Measurements from ENCODE around the gene CYB561D2.

Gene CYB561D2

DNA sequence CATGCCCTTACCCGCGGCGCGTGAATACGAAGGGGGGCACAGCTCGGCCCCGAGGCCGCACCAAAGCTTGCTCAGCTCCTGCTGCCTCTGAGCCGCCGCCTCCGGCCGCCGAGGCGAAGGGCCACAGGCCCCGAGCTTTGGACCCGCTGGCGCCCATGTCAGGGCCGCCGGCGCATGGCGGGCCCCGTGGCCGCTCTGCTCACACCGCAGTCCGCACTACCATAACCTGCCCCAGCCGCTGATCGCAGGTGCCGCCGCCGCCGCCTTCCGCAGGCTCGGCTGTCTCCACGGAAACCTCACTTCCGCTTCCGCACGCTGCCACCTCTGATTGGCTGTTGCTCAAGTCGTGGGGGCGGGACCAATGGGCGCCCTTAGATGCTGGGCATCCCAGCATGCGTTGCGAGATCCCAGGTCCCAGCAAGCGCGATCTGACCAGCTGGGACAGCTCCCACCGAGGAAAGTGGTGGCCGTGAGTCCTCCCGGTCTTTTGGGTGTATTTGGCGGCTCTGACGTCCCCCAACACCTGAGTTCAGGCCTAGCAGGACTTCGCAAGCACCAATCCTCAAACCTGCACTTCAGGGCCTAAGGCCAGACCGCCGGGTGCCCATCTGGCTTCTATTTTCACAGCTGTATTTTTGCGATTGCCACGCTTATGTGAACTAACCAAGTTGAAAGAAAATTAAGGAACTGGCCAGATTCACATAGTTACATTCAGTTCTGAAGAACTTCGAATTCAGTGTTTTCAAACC is 22.5 kb upstream of the CYB561D2 start, which contains the start of gene TUSC2:
Gene TUSC2, minus strand, starts transcription at position 281 of the 749 bp plus-strand sequence. Its CDS starts 124 bp downstream, at position 157.
- peak within 1 kb of the TSS; percentile 87 for H4K8ac ChIP-seq (ENCODE audit: low read depth, low read length)
- WGBS (ENCODE audit: extremely low coverage, insufficient coverage, insufficient read length): no CpG with 5 or more reads among the region's 55 CpGs
- peaks cover 2 to 6% of the 10 kb centered on the region in 2 experiments for H3K4me1 ChIP-seq (ENCODE audit: control insufficient read depth in 1 of 2, insufficient read depth in 2 of 2, low read length in 2 of 2)
- peak; percentile 98 to 99 for DNase-seq
- H4K12ac ChIP-seq (ENCODE audit: low read depth, low read length): peak within 1 kb of the TSS; percentile 88
- no peak within 1 kb of the TSS for H2BK12ac ChIP-seq (ENCODE audit: low read length)
- peak within 1 kb of the TSS; percentile 98 for H3K4me2 ChIP-seq (ENCODE audit: low read length)
- H3K14ac ChIP-seq (ENCODE audit: low read length): peak within 1 kb of the TSS; percentile 43
- peaks cover 1% of the 10 kb centered on the region for H3K9me3 ChIP-seq (ENCODE audit: insufficient read depth, low read depth, low read length)
- peak within 1 kb of the TSS; percentile 94 for H3K9ac ChIP-seq (ENCODE audit: low read length)
- peak within 1 kb of the TSS; percentile 66 for H3K27ac ChIP-seq (ENCODE audit: low read depth, low read length)
- H3K4ac ChIP-seq (ENCODE audit: low read depth, low read length): peak within 1 kb of the TSS; percentile 90
- H2BK5ac ChIP-seq (ENCODE audit: low read depth, low read length, poor library complexity): peak within 1 kb of the TSS; percentile 4
- peak within 1 kb of the TSS; percentile 96 for H3K4me3 ChIP-seq (ENCODE audit: low read depth, low read length)
- H2AK5ac ChIP-seq (ENCODE audit: low read length): peak within 1 kb of the TSS; percentile 73
- no peaks in the 10 kb centered on the region for H3K27me3 ChIP-seq (ENCODE audit: insufficient read depth, low read length)
- H2AFZ ChIP-seq (ENCODE audit: insufficient read depth, low read length, poor library complexity): peak within 1 kb of the TSS; percentile 57
- peaks cover 3% of the 10 kb centered on the region for H3K79me1 ChIP-seq (ENCODE audit: low read length)
- H3K36me3 ChIP-seq (ENCODE audit: control insufficient read depth in 1 of 2, insufficient read depth in 2 of 2, low read length in 2 of 2): peaks cover 47 to 50% of the 10 kb centered on the region in 2 experiments
- H3K79me2 ChIP-seq (ENCODE audit: control insufficient read depth, insufficient read depth, low read length, poor library complexity): peaks cover 4% of the 10 kb centered on the region
- H3K18ac ChIP-seq (ENCODE audit: low read length): peak within 1 kb of the TSS; percentile 56
- H2BK120ac ChIP-seq (ENCODE audit: insufficient read depth, low read length, poor library complexity): no peak within 1 kb of the TSS
- no peak within 1 kb of the TSS for H3K23ac ChIP-seq (ENCODE audit: low read length)
- peak within 1 kb of the TSS; percentile 58 for H4K91ac ChIP-seq (ENCODE audit: low read depth, low read length)

DNA sequence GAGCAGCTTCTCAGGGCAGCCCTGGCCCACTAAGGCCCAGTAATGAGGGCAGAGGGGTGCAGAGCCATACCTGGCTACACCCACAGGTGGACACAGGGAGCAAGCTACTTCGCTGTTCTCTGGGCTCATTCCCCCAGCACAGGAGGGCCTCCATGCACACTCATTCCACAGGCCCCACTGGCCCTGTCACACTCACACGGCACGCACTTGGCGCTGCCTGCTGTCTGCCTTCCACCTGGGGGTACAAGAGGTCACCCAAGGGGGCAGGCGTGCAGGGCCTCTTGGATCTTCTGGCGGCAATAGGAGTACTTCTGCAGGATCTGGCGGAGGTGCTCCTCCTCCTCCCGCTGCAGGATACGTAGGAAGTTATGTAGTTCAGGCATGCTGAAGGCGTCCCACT is 20.3 kb upstream of the CYB561D2 start:
- Histone ChIP-seq H3K23ac (ENCODE audit: low read length) (no peak overlapping the region), H3K4me1 (ENCODE audit: control insufficient read depth in 1 of 2, insufficient read depth in 2 of 2, low read length in 2 of 2) (peaks cover 2 to 6% of the 10 kb centered on the region in 2 experiments), H2BK5ac (ENCODE audit: low read depth, low read length, poor library complexity) (no peak overlapping the region), H3K14ac (ENCODE audit: low read length) (no peak overlapping the region), H3K27ac (ENCODE audit: low read depth, low read length) (no peak overlapping the region), H2AFZ (ENCODE audit: insufficient read depth, low read length, poor library complexity) (no peak overlapping the region), H2AK5ac (ENCODE audit: low read length) (no peak overlapping the region), H4K8ac (ENCODE audit: low read depth, low read length) (no peak overlapping the region), H2BK12ac (ENCODE audit: low read length) (no peak overlapping the region), H4K91ac (ENCODE audit: low read depth, low read length) (no peak overlapping the region), H3K79me2 (ENCODE audit: control insufficient read depth, insufficient read depth, low read length, poor library complexity) (peaks cover 8% of the 10 kb centered on the region), H3K4me3 (ENCODE audit: low read depth, low read length) (no peak overlapping the region), H3K9me3 (ENCODE audit: insufficient read depth, low read depth, low read length) (no peaks in the 10 kb centered on the region), H3K4ac (ENCODE audit: low read depth, low read length) (no peak overlapping the region), H3K27me3 (ENCODE audit: insufficient read depth, low read length) (no peaks in the 10 kb centered on the region), H4K12ac (ENCODE audit: low read depth, low read length) (no peak overlapping the region), H3K18ac (ENCODE audit: low read length) (no peak overlapping the region), H3K36me3 (ENCODE audit: control insufficient read depth in 1 of 2, insufficient read depth in 2 of 2, low read length in 2 of 2) (peaks cover 49 to 55% of the 10 kb centered on the region in 2 experiments), H3K4me2 (ENCODE audit: low read length) (no peak overlapping the region), H3K79me1 (ENCODE audit: low read length) (peaks cover 3% of the 10 kb centered on the region), H3K9ac (ENCODE audit: low read length) (no peak overlapping the region), H2BK120ac (ENCODE audit: insufficient read depth, low read length, poor library complexity) (no peak overlapping the region)
- no peak for DNase-seq
- WGBS (ENCODE audit: extremely low coverage, insufficient coverage, insufficient read length): no CpG with 5 or more reads among the region's 10 CpGs

DNA sequence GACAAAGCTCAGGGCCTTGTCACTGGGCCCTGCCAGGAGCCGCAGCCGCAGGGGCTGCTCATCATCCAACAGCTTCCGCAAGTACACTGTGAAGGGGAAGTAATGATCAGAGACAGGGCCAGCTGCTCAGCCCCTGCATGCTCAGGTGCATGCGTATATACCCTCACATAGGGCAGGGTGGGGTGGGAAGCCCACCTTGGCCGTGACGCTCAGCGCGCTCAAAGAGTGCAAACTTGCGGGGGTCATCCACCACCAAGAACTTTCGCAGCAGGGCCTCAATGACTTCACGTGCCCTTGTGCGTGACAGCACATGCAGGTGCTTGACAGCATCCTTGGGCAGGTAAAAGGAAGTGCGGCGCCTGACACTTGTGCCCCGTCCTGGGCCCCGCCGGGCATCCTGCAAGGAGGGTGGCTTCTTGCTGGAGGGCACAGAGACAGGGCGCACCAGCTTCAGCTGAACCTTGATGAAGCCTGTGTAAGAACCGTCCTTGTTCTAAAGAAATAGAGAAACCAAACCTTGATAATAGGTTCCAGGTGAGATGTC is 19.2 kb upstream of the CYB561D2 start:
- no CpG with 5 or more reads among the region's 19 CpGs for WGBS (ENCODE audit: extremely low coverage, insufficient coverage, insufficient read length)
- H4K8ac ChIP-seq (ENCODE audit: low read depth, low read length): no peak overlapping the region
- peaks cover 3% of the 10 kb centered on the region for H3K79me1 ChIP-seq (ENCODE audit: low read length)

DNA sequence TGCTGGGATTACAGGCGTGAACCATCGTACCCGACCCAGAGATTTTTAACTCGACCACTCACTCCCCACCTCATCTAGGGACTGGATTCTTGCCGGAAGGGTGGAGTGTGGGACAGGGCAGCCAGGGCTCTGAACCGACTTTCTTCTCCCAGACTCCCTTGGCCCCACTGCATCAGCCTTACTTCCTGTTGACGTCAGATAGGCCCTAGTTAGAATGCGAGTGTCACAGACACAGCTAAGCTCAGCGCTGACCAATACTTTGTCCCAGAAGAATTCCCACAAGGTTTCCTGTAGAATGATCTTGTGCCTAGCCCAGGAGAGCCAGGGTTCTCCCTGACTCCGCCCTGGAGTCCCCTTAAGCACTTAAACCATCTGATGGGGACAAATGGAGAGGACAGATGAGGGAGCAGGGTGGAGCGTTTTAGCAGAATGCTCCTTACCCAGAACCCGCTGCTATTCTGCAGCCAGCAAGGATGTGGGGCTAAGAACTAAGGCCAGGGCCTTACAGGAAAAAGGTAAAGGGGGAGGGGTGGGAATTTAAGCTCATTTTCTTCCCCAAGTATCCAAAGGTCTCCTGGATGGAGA is 16.8 kb upstream of the CYB561D2 start:
- Histone ChIP-seq H3K9ac (ENCODE audit: low read length) (no peak overlapping the region), H3K4me1 (ENCODE audit: control insufficient read depth in 1 of 2, insufficient read depth in 2 of 2, low read length in 2 of 2) (peaks cover 14% of the 10 kb centered on the region in 2 experiments), H2BK5ac (ENCODE audit: low read depth, low read length, poor library complexity) (no peak overlapping the region), H3K36me3 (ENCODE audit: control insufficient read depth in 1 of 2, insufficient read depth in 2 of 2, low read length in 2 of 2) (peaks cover 39 to 47% of the 10 kb centered on the region in 2 experiments), H2BK12ac (ENCODE audit: low read length) (no peak overlapping the region), H3K4me3 (ENCODE audit: low read depth, low read length) (no peak overlapping the region), H3K27ac (ENCODE audit: low read depth, low read length) (no peak overlapping the region), H3K23ac (ENCODE audit: low read length) (no peak overlapping the region), H3K79me1 (ENCODE audit: low read length) (peaks cover 12% of the 10 kb centered on the region), H2AK5ac (ENCODE audit: low read length) (no peak overlapping the region), H3K18ac (ENCODE audit: low read length) (peak overlapping the region; percentile 26), H3K9me3 (ENCODE audit: insufficient read depth, low read depth, low read length) (no peaks in the 10 kb centered on the region), H3K14ac (ENCODE audit: low read length) (no peak overlapping the region), H4K12ac (ENCODE audit: low read depth, low read length) (no peak overlapping the region), H2AFZ (ENCODE audit: insufficient read depth, low read length, poor library complexity) (no peak overlapping the region), H2BK120ac (ENCODE audit: insufficient read depth, low read length, poor library complexity) (no peak overlapping the region), H4K8ac (ENCODE audit: low read depth, low read length) (no peak overlapping the region), H3K79me2 (ENCODE audit: control insufficient read depth, insufficient read depth, low read length, poor library complexity) (peaks cover 20% of the 10 kb centered on the region), H3K4me2 (ENCODE audit: low read length) (no peak overlapping the region), H3K27me3 (ENCODE audit: insufficient read depth, low read length) (peaks cover 3% of the 10 kb centered on the region), H4K91ac (ENCODE audit: low read depth, low read length) (no peak overlapping the region), H3K4ac (ENCODE audit: low read depth, low read length) (peak overlapping the region; percentile 8)
- WGBS (ENCODE audit: extremely low coverage, insufficient coverage, insufficient read length): no CpG with 5 or more reads among the region's 12 CpGs
- no peak for DNase-seq

More for the DNA sequence above, 19.2 kb upstream of the CYB561D2 start:
- peak overlapping the region; percentile 16 for H3K4me3 ChIP-seq (ENCODE audit: low read depth, low read length)
- H3K14ac ChIP-seq (ENCODE audit: low read length): no peak overlapping the region
- no peak overlapping the region for H3K4me2 ChIP-seq (ENCODE audit: low read length)
- H3K36me3 ChIP-seq (ENCODE audit: control insufficient read depth in 1 of 2, insufficient read depth in 2 of 2, low read length in 2 of 2): peaks cover 39 to 47% of the 10 kb centered on the region in 2 experiments
- H3K27ac ChIP-seq (ENCODE audit: low read depth, low read length): no peak overlapping the region
- no peak overlapping the region for H3K4ac ChIP-seq (ENCODE audit: low read depth, low read length)
- H4K91ac ChIP-seq (ENCODE audit: low read depth, low read length): no peak overlapping the region
- no peak overlapping the region for H2AFZ ChIP-seq (ENCODE audit: insufficient read depth, low read length, poor library complexity)
- no peak overlapping the region for H2BK12ac ChIP-seq (ENCODE audit: low read length)
- no peak overlapping the region for H4K12ac ChIP-seq (ENCODE audit: low read depth, low read length)
- H3K4me1 ChIP-seq (ENCODE audit: control insufficient read depth in 1 of 2, insufficient read depth in 2 of 2, low read length in 2 of 2): peaks cover 8 to 15% of the 10 kb centered on the region in 2 experiments
- no peaks in the 10 kb centered on the region for H3K9me3 ChIP-seq (ENCODE audit: insufficient read depth, low read depth, low read length)
- H3K27me3 ChIP-seq (ENCODE audit: insufficient read depth, low read length): no peaks in the 10 kb centered on the region
- no peak overlapping the region for H3K23ac ChIP-seq (ENCODE audit: low read length)
- H3K79me2 ChIP-seq (ENCODE audit: control insufficient read depth, insufficient read depth, low read length, poor library complexity): peaks cover 14% of the 10 kb centered on the region
- DNase-seq: no peak
- H2BK120ac ChIP-seq (ENCODE audit: insufficient read depth, low read length, poor library complexity): no peak overlapping the region
- H3K9ac ChIP-seq (ENCODE audit: low read length): no peak overlapping the region
- H2BK5ac ChIP-seq (ENCODE audit: low read depth, low read length, poor library complexity): no peak overlapping the region
- H3K18ac ChIP-seq (ENCODE audit: low read length): no peak overlapping the region
- H2AK5ac ChIP-seq (ENCODE audit: low read length): no peak overlapping the region

Measured in trophoblast cell (in vitro differentiated cells and primary cell).